ENCODE measurements around the gene AMDHD1. TPM values are rescaled to one million over a fixed set of nuclear protein-coding genes. Genes with fewer than 3 reads are reported as not detected.

The AMDHD1 gene
- polyA plus RNA-seq, 1 donor from 2014 or later: 0.20 TPM

GRCh38 chr12:96014943-96015599 lies 71.9 kb downstream of the AMDHD1 start:
- Histone ChIP-seq H3K27me3 (ENCODE audit: insufficient read depth, low read depth, low read length) (no peaks in the 10 kb centered on the region), H3K9me3 (ENCODE audit: low read length) (no peaks in the 10 kb centered on the region), H3K36me3 (ENCODE audit: insufficient read depth, low read length) (no peaks in the 10 kb centered on the region), H3K9me2 (ENCODE audit: insufficient read depth, low read length) (no peaks in the 10 kb centered on the region), H3F3A (ENCODE audit: insufficient read depth, low read length, poor library complexity, severe bottlenecking) (no peaks in the 10 kb centered on the region), H2AFZ (ENCODE audit: low read depth, low read length) (no peak overlapping the region), H3K27ac (ENCODE audit: low read length) (no peak overlapping the region), H4K20me1 (ENCODE audit: insufficient read depth) (no peaks in the 10 kb centered on the region), H3K79me2 (replicated peaks; ENCODE audit: insufficient read depth, low read length) (no peaks in the 10 kb centered on the region), H3K4me2 (ENCODE audit: low read length) (no peak overlapping the region), H3K9ac (ENCODE audit: low read length) (no peak overlapping the region), H3K4me3 (ENCODE audit: low read length) (no peak overlapping the region)
- TF ChIP-seq RAD21 (conservative IDR thresholded peaks at IDR 0.05): no peak
- TF ChIP-seq SMC3 (conservative IDR thresholded peaks at IDR 0.05; ENCODE audit: poor library complexity): no peak
- no peak for TF ChIP-seq TAF1 (IDR thresholded peaks at IDR 0.05; ENCODE audit: low read depth)
- TF ChIP-seq MXI1 (conservative IDR thresholded peaks at IDR 0.05; ENCODE audit: poor library complexity, severe bottlenecking): no peak
- no peak for TF ChIP-seq POLR2AphosphoS5 (IDR thresholded peaks at IDR 0.05)
- TF ChIP-seq, protein P1, sequence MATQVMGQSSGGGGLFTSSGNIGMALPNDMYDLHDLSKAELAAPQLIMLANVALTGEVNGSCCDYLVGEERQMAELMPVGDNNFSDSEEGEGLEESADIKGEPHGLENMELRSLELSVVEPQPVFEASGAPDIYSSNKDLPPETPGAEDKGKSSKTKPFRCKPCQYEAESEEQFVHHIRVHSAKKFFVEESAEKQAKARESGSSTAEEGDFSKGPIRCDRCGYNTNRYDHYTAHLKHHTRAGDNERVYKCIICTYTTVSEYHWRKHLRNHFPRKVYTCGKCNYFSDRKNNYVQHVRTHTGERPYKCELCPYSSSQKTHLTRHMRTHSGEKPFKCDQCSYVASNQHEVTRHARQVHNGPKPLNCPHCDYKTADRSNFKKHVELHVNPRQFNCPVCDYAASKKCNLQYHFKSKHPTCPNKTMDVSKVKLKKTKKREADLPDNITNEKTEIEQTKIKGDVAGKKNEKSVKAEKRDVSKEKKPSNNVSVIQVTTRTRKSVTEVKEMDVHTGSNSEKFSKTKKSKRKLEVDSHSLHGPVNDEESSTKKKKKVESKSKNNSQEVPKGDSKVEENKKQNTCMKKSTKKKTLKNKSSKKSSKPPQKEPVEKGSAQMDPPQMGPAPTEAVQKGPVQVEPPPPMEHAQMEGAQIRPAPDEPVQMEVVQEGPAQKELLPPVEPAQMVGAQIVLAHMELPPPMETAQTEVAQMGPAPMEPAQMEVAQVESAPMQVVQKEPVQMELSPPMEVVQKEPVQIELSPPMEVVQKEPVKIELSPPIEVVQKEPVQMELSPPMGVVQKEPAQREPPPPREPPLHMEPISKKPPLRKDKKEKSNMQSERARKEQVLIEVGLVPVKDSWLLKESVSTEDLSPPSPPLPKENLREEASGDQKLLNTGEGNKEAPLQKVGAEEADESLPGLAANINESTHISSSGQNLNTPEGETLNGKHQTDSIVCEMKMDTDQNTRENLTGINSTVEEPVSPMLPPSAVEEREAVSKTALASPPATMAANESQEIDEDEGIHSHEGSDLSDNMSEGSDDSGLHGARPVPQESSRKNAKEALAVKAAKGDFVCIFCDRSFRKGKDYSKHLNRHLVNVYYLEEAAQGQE (IDR thresholded peaks at IDR 0.05; ENCODE audit: borderline replicate concordance): no peak
- TF ChIP-seq CTCF (IDR thresholded peaks at IDR 0.05; ENCODE audit: poor library complexity, severe bottlenecking): no peak
- TF ChIP-seq EP300 (conservative IDR thresholded peaks at IDR 0.05; ENCODE audit: poor library complexity, severe bottlenecking): no peak
- TF ChIP-seq EZH2 (IDR thresholded peaks at IDR 0.05; ENCODE audit: borderline replicate concordance, insufficient read depth, low read length, poor library complexity, severe bottlenecking): no peak

GRCh38 chr12:96015672-96016071 lies 72.5 kb downstream of the AMDHD1 start:
- Histone ChIP-seq H3K27ac (ENCODE audit: low read length) (no peak overlapping the region), H3K4me2 (ENCODE audit: low read length) (no peak overlapping the region), H3K36me3 (ENCODE audit: insufficient read depth, low read length) (no peaks in the 10 kb centered on the region), H3K4me3 (ENCODE audit: low read length) (no peak overlapping the region), H3K27me3 (ENCODE audit: insufficient read depth, low read depth, low read length) (no peaks in the 10 kb centered on the region), H3K79me2 (replicated peaks; ENCODE audit: insufficient read depth, low read length) (no peaks in the 10 kb centered on the region), H2AFZ (ENCODE audit: low read depth, low read length) (no peak overlapping the region), H3K9ac (ENCODE audit: low read length) (no peak overlapping the region), H3F3A (ENCODE audit: insufficient read depth, low read length, poor library complexity, severe bottlenecking) (no peaks in the 10 kb centered on the region), H3K9me2 (ENCODE audit: insufficient read depth, low read length) (no peaks in the 10 kb centered on the region), H3K9me3 (ENCODE audit: low read length) (no peaks in the 10 kb centered on the region), H4K20me1 (ENCODE audit: insufficient read depth) (no peaks in the 10 kb centered on the region)
- TF ChIP-seq EZH2 (IDR thresholded peaks at IDR 0.05; ENCODE audit: borderline replicate concordance, insufficient read depth, low read length, poor library complexity, severe bottlenecking) (no peak), POLR2AphosphoS5 (IDR thresholded peaks at IDR 0.05) (no peak), SMC3 (conservative IDR thresholded peaks at IDR 0.05; ENCODE audit: poor library complexity) (peak; percentile 70), TAF1 (IDR thresholded peaks at IDR 0.05; ENCODE audit: low read depth) (no peak), EP300 (conservative IDR thresholded peaks at IDR 0.05; ENCODE audit: poor library complexity, severe bottlenecking) (no peak), CTCF (IDR thresholded peaks at IDR 0.05; ENCODE audit: poor library complexity, severe bottlenecking) (peak; percentile 57), MXI1 (conservative IDR thresholded peaks at IDR 0.05; ENCODE audit: poor library complexity, severe bottlenecking) (no peak), RAD21 (conservative IDR thresholded peaks at IDR 0.05) (peak; percentile 51)
- TF ChIP-seq, protein P1 (IDR thresholded peaks at IDR 0.05; ENCODE audit: borderline replicate concordance): no peak

All from neural cell (in vitro differentiated cells).